NCI-H524 treated with DMSO at 0.1 percent for 48 hours (cell line): ENCODE measurements around the gene IQCE.

Experiments used
- DNase-seq: peaks from one replicate; lab custom pipeline; 2025; lab: John Stamatoyannopoulos, UW

The IQCE gene

GRCh38 chr7:2646680-2647571 lies 88.1 kb downstream of the IQCE start:
- DNase-seq, result no peak

GRCh38 chr7:2647594-2648172 lies 88.9 kb downstream of the IQCE start:
- no peak for DNase-seq

GRCh38 chr7:2649139-2649838 lies 90.5 kb downstream of the IQCE start:
- no peak for DNase-seq

- DNase-seq, result no peak
Observed at GRCh38 chr7:2649991-2650390, 91.2 kb downstream of the IQCE start.

- DNase-seq, result no peak
Observed at GRCh38 chr7:2650451-2650850, 91.7 kb downstream of the IQCE start.

- no peak for DNase-seq
Observed at GRCh38 chr7:2651336-2651735, 92.6 kb downstream of the IQCE start.

- no peak for DNase-seq
Observed at GRCh38 chr7:2651847-2652735, 93.3 kb downstream of the IQCE start.

GRCh38 chr7:2652736-2653060 lies 93.9 kb downstream of the IQCE start:
- DNase-seq, result no peak

- no peak for DNase-seq
Observed at GRCh38 chr7:2654059-2654458, 95.3 kb downstream of the IQCE start.

- no peak for DNase-seq
Observed at GRCh38 chr7:2655870-2656614, 97.3 kb downstream of the IQCE start.

- DNase-seq, result no peak
Observed at GRCh38 chr7:2657208-2657607, 98.4 kb downstream of the IQCE start.

GRCh38 chr7:2657920-2658671 lies 99.3 kb downstream of the IQCE start:
- no peak for DNase-seq

GRCh38 chr7:2658941-2659340 lies 100.2 kb downstream of the IQCE start:
- DNase-seq, result no peak

GRCh38 chr7:2659556-2660358 lies 101.0 kb downstream of the IQCE start:
- no peak for DNase-seq

GRCh38 chr7:2660359-2661095 lies 101.7 kb downstream of the IQCE start:
- no peak for DNase-seq

- DNase-seq, result no peak
Observed at GRCh38 chr7:2661096-2661449, 102.3 kb downstream of the IQCE start.

- DNase-seq, result no peak
Observed at GRCh38 chr7:2661602-2662272, 103.0 kb downstream of the IQCE start.

- no peak for DNase-seq
Observed at GRCh38 chr7:2662273-2663120, 103.7 kb downstream of the IQCE start.
